Keratinocyte (primary cell): Measurements from ENCODE around the gene GEMIN8.

ENCODE experiments used
- CTCF ChIP-seq, 3 experiments: IDR thresholded peaks in 1 of 3; conservative IDR thresholded peaks in 1 of 3; optimal IDR thresholded peaks in 1 of 3; 2 replicates in 2 of 3; 3 replicates in 1 of 3; pipeline versions ENCODE3 to v1.5.1; 2011; ENCODE audit warnings: low read length in 3 of 3, mild to moderate bottlenecking in 3 of 3, moderate library complexity in 2 of 3, control low read depth in 1 of 3, inconsistent platforms in 1 of 3; ENCODE audit not compliant: insufficient read depth in 2 of 3; ENCODE audit errors: extremely low read depth in 1 of 3
- EZH2 ChIP-seq: IDR thresholded peaks from one replicate; pipeline ENCODE4 v1.6.1; 2012; ENCODE audit warnings: inconsistent platforms, mild to moderate bottlenecking, low read length, moderate library complexity

GRCh38 chrX:14032406-14032805 is 2.7 kb upstream of the GEMIN8 start:
- TF ChIP-seq CTCF (optimal IDR thresholded peaks at IDR 0.05 in 1 of 3, IDR thresholded peaks at IDR 0.05 in 1 of 3, conservative IDR thresholded peaks at IDR 0.05 in 1 of 3; ENCODE audit: extremely low read depth in 1 of 3, insufficient read depth in 2 of 3, low read length in 3 of 3) (peak; percentile 37 to 58 (median 53)), EZH2 (no peak)
